Dermis microvascular lymphatic vessel endothelial cell (primary cell): ENCODE results near the gene ALOX5AP. TPM values are rescaled to one million over a fixed set of nuclear protein-coding genes. Genes with fewer than 3 reads are reported as not detected.

Experiments used
- DNase-seq, 2 donors: peaks; one replicate each; pipeline versions ENCODE4 v3.0.0 to v3.0.0-alpha.2; 2010; ENCODE audit warnings: low read depth in 2 of 2
- total RNA-seq: library from RNA; depleted of rRNA; stranded (reverse); fragments of >200 nt; gene quantifications from 2 replicates; pipeline ENCODE4 v1.2.1, GENCODE V29; 2014

ALOX5AP gene
- total RNA-seq, result 0.25 and 0.26 TPM in 2 replicates

DNA sequence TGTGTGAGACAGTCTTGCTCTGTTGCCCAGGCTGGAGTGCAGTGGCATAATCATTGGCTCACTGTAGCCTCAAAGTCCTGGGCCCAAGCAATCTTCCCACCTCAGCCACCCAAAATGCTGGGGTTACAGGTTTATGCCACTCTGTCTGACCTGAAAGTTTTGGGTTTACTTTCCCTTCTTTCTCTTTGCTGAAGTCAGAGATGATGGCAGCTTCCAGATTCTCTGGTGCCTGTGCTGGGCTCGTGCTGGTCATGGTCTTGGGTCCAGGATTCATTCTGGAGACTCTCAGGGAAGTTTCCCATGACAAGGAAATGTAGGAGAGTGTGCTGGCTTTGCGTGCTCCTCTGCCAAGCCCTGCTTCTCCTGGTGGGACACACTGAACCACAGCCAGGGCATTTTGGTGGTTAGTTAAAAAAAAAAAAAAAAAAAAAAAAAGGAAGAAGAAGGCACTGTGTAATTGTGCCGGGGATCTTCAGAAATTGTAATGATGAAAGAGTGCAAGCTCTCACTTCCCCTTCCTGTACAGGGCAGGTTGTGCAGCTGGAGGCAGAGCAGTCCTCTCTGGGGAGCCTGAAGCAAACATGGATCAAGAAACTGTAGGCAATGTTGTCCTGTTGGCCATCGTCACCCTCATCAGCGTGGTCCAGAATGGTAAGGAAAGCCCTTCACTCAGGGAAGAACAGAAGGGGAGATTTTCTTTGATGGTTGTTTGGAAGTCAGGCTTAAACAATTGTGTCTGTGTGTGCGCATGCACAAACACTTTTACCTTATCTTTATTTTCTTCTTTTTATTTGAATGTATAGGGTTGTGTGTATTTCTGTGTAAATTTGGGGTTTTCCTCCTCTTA is at the start of gene ALOX5AP:
Gene ALOX5AP, plus strand, starts transcription at position 519 of the 847 bp plus-strand sequence. Its CDS starts 63 bp downstream, at position 582.
- DNase-seq, result no peak

DNA sequence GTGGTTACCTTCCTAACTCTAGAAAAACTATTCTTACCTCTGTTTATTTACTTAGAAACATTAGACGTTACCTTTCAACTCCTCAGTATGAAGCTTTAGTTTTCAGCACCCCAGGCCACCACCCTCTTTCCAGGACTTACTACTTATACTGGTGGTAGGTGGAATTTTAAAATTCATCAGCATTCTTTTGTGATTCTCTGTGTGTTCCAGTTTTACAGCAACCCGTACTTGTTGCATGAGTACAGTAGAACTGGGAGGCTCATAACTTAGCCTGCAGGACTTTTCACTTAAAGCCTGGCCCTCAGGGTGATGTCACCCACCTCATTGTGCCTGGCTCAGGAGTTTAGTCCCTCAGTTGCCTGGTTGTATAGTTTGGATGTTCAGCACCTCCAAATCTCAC is 49.4 kb upstream of the ALOX5AP start:
- no peak for DNase-seq

DNA sequence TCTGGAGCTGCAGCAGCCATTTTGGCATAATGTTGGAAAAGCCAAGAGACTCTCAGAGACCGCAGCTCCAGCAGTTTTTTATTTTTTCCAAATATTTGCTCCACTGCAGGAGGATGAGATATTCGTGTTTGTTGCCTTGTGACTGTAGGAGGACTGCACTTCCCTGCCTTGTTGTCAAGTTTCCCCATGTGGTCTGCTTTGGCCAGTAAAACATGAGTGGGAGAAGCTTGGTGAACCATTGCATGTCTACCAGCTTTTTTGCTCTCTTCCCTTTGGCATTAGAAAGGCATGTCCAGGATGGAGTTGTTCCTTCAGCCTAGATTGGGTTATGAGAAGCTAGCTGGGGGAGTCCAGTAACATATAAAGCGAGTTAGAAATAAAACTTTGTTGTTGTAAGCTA is 47.7 kb upstream of the ALOX5AP start:
- no peak for DNase-seq

DNA sequence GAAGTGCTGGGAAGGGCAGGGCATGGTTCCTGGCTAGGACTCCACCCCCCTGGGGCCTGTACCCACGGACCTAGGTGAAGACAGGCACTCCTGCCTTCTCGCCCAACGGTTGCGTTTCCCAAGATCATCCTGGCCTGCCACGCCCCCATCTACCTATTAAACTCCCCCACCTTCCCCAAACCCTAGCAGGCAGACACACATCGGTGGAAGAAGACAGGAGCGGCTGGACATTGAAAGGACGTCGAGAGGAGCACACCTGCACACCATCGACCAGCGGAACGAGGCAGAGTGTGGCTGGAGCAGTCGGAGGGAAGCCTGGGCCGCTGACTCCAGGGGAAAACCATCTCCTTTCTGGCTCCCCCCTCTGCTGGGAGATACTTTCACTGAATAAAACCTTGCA is 45.6 kb upstream of the ALOX5AP start:
- no peak for DNase-seq

DNA sequence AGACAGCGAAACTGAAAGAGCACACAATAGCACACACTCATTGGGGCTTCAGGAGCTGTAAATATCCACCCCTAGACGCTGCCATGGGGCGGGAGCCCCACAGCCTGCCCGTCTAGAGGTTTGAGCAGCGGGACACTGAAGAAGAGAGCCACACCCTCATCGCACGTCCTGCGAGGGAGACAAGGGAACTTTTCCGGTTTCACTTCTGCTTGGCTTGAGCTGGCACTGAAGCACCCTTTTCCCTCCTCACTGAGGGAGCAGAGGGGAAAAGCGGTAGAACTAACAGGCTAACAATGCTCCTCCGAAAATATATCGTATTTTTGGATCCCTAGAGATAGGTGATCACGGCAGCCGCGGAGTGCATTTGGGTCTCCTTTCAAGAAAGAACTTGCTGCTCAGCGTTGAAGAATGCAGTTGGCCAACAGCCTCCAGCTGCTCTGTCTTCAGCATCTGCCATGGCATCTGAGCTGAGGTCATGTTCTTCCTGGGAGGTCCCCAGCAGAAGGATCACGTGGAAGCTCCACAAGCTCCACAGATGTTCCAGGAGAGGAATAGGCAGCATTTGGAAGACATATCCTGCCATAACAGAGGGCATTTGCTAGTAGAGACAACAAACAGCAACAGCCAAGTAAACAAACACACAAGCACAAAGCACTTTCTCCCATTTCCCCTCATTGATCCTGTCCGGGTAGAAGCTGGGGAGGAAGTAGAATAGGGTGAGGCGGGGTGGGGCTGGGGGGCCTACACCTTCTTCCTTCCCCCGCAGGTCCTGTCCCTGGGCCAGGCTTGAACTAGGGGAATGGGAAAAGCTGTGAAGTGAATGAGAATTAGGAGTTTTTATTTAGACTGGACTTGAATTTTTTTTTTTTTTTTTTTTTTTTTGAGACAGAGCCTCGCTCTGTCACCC is 44.8 kb upstream of the ALOX5AP start:
- no peak for DNase-seq

DNA sequence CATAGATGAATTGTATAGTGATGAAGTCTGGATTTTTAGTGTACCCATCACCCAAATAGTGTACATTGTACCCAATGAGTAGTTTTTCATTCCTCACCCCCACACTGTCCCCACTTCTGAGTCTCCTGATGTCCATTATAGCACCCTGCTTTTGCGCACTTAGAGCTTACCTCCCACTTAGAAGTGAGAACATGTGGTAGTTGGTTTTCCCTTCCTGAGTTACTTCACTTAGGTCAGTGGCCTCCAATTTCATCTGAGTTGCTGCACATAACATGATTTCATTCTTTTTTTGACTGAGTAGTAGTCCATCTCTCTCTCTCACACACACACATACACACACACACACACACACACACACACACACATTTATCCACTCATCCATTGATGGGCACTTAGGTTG is 43.2 kb upstream of the ALOX5AP start:
- DNase-seq, result no peak

DNA sequence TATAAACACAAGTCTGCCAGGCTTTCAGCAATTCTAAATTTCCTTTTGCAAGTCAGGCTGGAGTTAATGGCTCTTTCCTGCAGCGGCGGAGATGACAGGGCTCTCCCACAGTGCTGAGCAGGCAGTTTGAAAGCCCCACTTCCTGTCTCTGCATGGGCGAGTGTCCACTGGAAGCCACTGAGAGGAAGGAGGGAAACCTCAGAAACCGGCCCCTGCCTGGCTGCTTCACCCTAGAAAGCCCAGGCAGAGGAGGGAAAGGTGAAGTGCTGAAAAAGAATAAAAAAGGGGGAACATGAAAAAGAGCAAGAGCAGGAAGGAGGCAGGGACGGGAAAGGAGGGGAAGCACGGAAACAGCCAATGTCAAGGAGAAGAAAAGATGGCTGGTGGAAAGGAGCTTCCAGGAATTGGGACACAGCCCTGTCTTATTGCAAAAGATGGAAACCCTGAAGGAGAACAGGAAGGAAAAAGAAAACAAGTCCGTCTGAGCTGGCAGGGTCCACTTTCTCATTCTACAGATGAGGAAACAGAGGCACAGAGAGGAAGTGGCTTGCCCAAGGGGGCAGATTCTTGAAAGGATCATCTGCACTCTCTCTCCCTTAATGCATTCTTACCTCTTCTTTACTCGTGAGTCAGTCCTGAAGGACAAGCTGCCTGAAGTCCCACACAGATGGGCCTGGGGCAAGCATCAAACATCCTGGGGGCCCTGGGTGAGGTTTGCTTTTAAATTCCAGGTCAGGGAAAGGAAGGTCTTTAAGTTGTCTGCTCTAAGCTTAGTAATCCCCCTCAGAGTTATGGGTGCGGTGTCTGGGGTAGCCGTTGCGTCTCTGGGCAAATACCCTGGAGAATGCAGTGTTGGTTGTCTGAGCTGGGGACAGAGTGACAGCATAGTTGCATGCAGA is 38.8 kb upstream of the ALOX5AP start:
- no peak for DNase-seq

DNA sequence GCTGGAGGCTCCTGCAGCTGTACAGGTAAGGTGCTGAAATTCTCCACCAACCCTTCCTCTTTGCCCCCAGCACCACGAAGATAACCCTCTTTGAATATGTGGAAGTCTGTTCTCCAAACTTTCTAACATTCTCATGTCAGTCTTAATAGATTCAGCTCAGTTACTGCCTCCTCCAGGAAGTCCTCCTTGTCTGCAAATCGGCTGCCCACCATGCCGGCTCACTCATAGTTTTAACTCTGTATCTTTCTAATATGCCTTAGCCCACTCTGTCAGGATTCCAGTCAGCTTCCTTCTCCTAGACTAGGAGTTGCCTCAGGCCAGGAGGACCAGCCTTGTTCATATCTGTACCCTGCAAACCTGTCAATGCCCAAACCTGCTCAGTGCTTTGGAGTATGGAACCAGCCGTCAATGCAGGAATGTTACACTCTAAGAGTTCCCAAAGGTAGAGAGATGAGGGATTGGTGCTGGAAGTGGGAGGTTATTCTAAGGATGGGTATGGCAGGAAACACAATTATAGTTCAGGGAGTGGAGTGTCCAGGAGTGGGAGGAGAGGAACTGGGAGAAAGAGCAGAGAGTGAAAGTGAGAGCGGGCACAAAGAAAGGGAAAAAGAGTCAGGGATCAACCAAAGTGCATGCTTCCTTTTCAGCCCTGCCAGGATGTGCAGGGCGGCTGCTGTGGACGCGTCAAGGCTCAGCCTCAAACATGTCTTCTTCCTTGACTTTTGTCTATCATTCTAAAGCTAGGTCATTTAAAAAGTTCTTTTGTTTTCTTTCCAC is 38.0 kb upstream of the ALOX5AP start:
- peak in 1 of 2 donors; percentile 59 for DNase-seq

DNA sequence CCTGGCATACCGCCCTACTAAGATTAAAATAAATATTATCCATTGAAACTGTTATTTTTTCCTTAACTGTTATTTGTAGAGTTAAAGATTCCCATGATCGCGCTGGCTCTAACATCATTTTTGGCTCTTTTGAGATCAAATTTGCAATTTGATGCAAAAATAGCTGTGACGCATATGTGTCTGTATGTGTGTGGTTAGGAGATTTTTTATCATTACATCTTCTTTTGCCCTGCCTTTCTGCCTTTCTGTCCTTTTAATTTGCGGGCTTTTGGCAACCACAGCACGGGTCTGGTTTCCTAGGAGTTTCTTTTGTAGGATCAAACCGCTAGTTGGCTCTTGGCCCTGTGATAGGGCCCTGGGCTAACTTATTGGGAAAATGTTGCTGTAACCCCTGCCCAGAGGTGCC is 37.3 kb upstream of the ALOX5AP start:
- DNase-seq, result peak; percentile 51 to 52

DNA sequence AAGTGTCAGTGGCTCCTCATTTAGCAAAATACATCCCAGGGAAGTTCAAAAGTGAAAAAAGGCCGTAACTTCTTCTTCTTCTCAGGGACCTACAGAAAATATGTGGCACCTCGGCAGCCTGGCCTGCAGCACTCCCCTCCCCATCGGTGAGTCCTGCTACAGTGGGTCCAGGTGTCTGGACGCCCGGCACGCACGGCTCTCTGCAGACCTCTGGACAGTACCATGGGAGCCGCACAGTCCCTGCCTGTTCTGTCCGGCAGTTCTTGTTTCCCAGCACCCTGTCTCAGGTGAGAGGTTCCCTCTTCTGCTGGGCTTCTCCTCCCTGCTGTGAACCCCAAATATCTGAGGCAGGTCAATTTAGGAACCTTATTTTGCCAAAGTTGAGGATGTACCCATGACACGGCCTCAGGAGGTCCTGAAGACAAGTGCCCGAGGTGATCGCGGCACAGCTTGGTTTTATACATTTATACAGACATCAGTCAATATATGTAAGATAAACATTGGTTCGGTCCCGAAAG is 36.8 kb upstream of the ALOX5AP start:
- no peak for DNase-seq

DNA sequence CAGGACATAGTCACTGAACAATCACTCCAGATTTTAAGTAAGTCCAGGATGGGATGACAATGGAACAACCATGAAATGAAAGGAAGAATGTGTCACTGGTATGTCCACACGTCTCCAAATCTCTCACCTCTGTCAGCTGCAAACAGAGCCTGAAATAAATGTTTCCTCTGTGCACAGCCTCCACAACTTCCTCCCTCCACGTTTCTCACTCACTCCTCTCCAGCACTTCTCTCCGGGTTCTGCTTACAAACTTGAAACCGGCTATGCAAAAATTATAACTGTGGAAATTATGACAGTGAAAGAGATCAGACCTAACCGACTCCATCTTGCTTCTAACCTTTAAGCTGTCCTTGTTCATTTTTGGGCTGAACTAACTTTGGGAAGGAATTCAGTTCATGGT is 35.0 kb upstream of the ALOX5AP start:
- no peak for DNase-seq

DNA sequence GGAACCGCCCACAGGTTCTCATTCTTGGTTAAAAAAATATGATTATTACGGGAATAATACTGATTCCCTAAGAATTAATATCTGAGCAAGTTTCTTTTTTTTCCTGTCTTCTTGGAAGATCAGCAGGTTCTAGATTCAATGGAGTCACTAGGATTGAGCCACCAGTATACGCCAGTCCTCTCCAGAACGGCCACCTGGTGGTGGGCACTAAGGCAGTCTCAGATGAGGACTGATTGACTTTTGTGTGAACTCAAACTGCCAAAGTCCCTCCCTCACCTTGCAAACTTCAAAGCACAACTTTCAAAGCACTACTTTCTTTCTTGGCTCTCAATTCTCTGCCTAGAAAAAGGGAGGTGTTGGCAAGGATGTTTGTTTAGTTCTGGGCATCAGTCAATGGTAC is 33.3 kb upstream of the ALOX5AP start:
- DNase-seq, result no peak

DNA sequence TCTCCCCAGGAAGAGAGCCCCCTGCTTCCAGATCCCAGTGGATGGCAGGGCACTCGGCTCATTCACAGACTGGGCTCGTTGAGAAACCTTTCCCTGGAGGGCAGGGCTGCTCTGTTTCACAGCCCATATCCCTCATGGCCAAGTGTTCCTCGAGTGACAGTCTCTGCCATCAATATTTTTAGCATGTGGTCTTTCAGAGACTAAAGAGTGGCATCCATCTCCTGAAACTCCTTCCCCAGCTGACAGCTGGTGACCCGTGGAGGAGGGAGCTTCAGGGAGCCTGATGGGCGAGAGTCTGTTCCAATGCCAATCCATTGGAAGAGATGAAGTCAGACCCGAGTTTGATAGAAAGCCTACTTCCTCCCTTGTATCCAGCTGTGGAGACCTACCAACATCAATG is 30.7 kb upstream of the ALOX5AP start:
- no peak for DNase-seq

DNA sequence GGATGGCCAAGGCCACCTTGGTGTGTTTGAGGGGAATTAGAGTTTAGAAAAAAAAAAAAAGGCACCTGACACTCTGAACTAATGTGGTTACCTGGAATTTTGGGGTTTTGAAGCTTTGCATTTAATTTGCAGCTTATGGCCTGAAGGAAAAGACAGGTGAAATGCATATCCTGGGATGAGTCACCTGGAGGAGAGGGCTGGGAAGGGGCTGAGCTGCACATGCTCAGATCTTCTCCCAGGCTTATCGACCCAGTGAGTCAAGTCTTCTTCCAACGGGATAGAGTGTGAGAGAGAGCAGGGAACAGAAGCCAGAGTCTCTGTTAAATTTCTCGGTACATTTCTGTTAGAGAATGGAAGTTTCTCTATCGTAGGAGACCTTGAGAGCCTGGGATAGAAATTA is 29.7 kb upstream of the ALOX5AP start:
- no peak for DNase-seq

DNA sequence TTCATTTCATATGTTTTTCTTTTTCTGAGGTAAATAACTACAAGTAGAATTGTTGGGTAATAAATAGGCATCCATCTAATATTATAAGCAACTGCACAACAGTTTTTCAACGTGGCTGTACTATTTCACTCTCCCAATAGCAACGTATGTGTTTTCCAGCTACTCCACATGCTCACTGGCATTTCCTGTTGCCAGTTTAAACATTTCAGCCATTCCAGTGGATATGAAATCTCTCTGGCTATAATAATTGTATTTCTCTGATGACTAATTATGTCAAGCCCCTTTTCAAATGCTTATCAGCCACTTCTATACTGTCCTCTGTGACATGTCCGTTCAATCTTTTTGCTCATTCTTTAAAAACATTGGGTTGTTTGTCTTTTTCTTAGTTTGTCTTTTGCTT is 26.8 kb upstream of the ALOX5AP start:
- peak; percentile 80 to 90 for DNase-seq

DNA sequence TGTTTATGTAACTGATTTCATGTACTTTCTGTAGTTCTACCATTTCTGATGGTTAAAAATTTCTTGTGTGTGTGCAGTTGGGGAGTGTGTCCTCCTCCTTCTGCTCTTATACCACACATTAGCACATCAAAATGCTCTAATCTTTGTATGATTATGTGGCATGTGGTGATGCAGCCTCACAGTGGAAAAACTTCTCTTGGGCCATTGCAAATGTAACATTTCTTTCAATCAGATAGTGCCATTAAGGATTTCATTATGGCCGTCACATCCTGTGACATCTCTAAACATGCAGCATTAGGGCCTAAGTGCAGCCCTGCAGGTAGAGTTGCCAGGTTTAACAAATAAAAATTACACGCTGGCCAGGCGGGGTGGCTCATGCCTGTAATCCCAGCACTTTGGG is 24.9 kb upstream of the ALOX5AP start:
- DNase-seq, result no peak

DNA sequence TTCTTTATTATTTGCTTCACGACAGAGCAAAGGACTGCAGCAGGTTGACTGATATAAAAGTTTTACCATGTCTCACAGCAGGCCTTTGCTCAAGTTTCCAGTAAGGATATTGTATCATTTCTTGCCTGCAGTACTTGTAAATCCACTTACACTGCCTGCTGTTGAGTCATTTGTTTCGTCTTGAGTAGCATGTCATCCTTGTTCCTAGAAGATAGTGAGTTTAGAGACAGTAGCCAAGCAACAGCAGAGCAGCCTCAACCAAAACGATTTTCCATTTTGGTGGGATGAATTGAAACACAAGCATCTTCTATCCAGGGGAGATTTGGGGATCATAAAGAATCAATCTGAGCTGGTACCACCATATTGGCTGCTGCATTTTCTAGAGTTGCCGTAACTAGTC is 24.0 kb upstream of the ALOX5AP start:
- DNase-seq, result no peak

DNA sequence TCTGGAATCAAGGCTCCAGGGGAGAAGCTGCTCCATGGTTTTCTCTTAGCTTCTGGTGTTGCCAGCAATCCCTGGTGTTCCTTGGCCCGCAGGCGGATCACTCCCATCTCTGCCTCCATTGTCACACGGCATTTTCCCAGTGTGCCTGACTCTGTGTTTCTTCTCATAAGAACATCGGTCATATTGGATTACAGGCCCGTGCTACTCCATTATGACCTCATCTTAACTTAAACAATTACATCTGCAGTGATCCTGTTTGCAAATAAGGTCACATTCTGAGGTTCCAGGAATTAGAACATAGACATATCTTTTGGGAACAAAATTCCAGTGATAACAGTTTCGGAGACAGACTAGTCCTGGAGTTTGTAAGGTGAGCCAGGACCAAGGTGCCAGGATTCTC is 23.5 kb upstream of the ALOX5AP start:
- no peak for DNase-seq

DNA sequence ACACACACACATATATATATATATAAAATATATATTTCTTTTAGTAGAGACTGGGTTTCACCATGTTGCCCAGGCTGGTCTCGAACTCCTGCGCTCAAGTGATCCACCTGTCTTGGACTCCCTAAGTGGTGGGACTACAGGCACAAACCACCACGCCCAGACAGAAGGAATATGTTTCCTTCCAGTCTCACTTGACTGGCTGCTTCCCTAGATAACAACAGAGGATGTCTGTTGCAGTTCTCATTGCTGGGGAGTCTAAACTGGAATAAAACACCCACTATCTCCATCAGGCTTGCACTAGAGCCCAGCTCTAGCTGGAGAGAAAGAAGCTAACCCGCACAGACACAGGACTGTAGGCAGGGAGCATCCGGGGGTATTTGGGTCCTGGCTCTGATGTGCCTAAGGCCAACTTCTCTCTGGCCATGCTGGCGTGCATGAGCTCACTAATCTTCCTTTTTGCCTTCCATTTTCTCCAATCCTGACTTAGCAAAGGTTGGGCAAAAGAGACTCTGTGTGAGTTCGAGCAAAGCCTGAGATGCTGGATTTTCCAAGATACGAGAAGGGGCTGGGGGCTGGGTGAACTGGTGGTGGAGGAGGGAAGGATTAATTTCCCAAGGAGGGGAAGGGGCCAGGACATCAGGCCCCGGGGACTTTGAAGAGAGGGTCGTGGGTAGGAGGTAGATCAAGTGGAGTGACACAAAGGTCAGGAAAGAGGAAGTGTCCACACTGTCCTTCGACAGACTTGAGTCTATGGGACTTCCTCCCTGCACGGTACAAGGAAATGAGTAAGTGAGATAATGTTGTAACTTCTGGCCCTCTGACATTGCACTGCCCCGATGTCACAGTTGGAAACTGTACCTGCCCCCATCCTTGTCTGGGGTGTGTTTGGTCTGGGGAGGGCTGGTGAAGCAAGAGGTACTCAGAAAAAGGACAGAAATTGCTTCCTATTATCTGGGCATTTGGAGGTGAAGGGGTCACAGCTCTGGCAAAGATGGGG is 22.5 kb upstream of the ALOX5AP start:
- peak in 1 of 2 donors; percentile 39 for DNase-seq
